GM12874 (cell line): ENCODE data around the gene CLEC7A.

Experiments used
- CTCF ChIP-seq: IDR thresholded peaks from 2 replicates; pipeline ENCODE4 v1.5.1; 2011; ENCODE audit warnings: low read depth, mild to moderate bottlenecking, control low read depth, low read length, moderate library complexity; ENCODE audit not compliant: insufficient read depth

Gene CLEC7A

GRCh38 chr12:10135126-10135525 lies 5.1 kb upstream of the CLEC7A start:
- TF ChIP-seq CTCF: no peak

- no peak for TF ChIP-seq CTCF
These were observed 2.9 kb upstream of the CLEC7A start for GRCh38 chr12:10132850-10133370.

- TF ChIP-seq CTCF: no peak
These were observed 1.2 kb upstream of the CLEC7A start for GRCh38 chr12:10131111-10131690.

- TF ChIP-seq CTCF: no peak
These were observed 1.3 kb downstream of the CLEC7A start for GRCh38 chr12:10128687-10129086.

GRCh38 chr12:10126413-10126812 lies 3.6 kb downstream of the CLEC7A start:
- no peak for TF ChIP-seq CTCF

GRCh38 chr12:10122689-10123088 lies 7.3 kb downstream of the CLEC7A start:
- no peak for TF ChIP-seq CTCF

GRCh38 chr12:10121278-10121677 lies 8.7 kb downstream of the CLEC7A start:
- no peak for TF ChIP-seq CTCF
